Measurements from ENCODE around the gene NSMCE1.
"Not testable (repeated sequence)": the region's sequence is repeated elsewhere in the genome, so short reads cannot be mapped to it uniquely, and the experiment has no call there.

The NSMCE1 gene

GRCh38 chr16:27211026-27211425, 57.5 kb downstream of the NSMCE1 start:
- DNase-seq, result no peak

- DNase-seq, result no peak
Observed at GRCh38 chr16:27210174-27210573, 58.4 kb downstream of the NSMCE1 start.

GRCh38 chr16:27209591-27209990, 59.0 kb downstream of the NSMCE1 start:
- DNase-seq, result no peak

GRCh38 chr16:27208796-27209195, 59.8 kb downstream of the NSMCE1 start:
- no peak for DNase-seq

GRCh38 chr16:27208081-27208680, 60.4 kb downstream of the NSMCE1 start:
- no peak for DNase-seq

- DNase-seq, result not testable (repeated sequence)
Observed at GRCh38 chr16:27207121-27207520, 61.5 kb downstream of the NSMCE1 start.

GRCh38 chr16:27205423-27206065, 63.0 kb downstream of the NSMCE1 start:
- no peak for DNase-seq

GRCh38 chr16:27204312-27204915, 64.2 kb downstream of the NSMCE1 start:
- DNase-seq, result no peak

GRCh38 chr16:27203507-27204311, 64.9 kb downstream of the NSMCE1 start, which contains the start of gene KDM8:
Gene KDM8, plus strand, starts transcription at chr16:27203526. Its CDS starts 6,598 bp downstream, at chr16:27210124.
- DNase-seq, result peak; percentile 100

GRCh38 chr16:27202923-27203506, 65.6 kb downstream of the NSMCE1 start:
- DNase-seq, result peak; percentile 95

GRCh38 chr16:27200914-27201313, 67.7 kb downstream of the NSMCE1 start:
- DNase-seq, result not testable (repeated sequence)

GRCh38 chr16:27199736-27200135, 68.8 kb downstream of the NSMCE1 start:
- DNase-seq, result peak; percentile 28

- no peak for DNase-seq
Observed at GRCh38 chr16:27199235-27199586, 69.4 kb downstream of the NSMCE1 start.

- peak; percentile 94 for DNase-seq
Observed at GRCh38 chr16:27198451-27199234, 69.9 kb downstream of the NSMCE1 start.

- no peak for DNase-seq
Observed at GRCh38 chr16:27197004-27197403, 71.6 kb downstream of the NSMCE1 start.

- DNase-seq, result no peak
Observed at GRCh38 chr16:27195941-27196595, 72.5 kb downstream of the NSMCE1 start.

GRCh38 chr16:27195076-27195741, 73.4 kb downstream of the NSMCE1 start:
- DNase-seq, result no peak

- no peak for DNase-seq
Observed at GRCh38 chr16:27193300-27193990, 75.1 kb downstream of the NSMCE1 start.

GRCh38 chr16:27191352-27191924, 77.1 kb downstream of the NSMCE1 start:
- no peak for DNase-seq

GRCh38 chr16:27190316-27190871, 78.2 kb downstream of the NSMCE1 start:
- DNase-seq, result no peak
